Ishikawa (cell line): ENCODE data around the gene ATP1A1.

Experiments
- EP300 ChIP-seq: IDR thresholded peaks from 2 replicates; pipeline ENCODE4 v1.6.1; 2012; ENCODE audit warnings: borderline replicate concordance
- FOXM1 ChIP-seq: IDR thresholded peaks from 2 replicates; pipeline ENCODE4 v1.6.1; 2012; ENCODE audit warnings: low read depth, borderline replicate concordance
- REST ChIP-seq: IDR thresholded peaks from 2 replicates; pipeline ENCODE4 v1.6.1; 2012; ENCODE audit warnings: low read depth, mild to moderate bottlenecking
- TAF1 ChIP-seq: IDR thresholded peaks from 2 replicates; pipeline ENCODE4 v1.6.1; 2012; ENCODE audit warnings: low read depth, mild to moderate bottlenecking
- TEAD4 ChIP-seq: IDR thresholded peaks from 2 replicates; pipeline ENCODE4 v1.6.1; 2012

GRCh38 chr1:116425987-116426386 lies 52.9 kb downstream of the ATP1A1 start:
- no peak for TF ChIP-seq TEAD4
- no peak for TF ChIP-seq REST
- no peak for TF ChIP-seq EP300
- no peak for TF ChIP-seq FOXM1
- TF ChIP-seq TAF1: no peak
